ENCODE data around the gene JAML.

JAML gene

GRCh38 chr11:118170231-118170630, 54.6 kb downstream of the JAML start:
- no peak for DNase-seq (ENCODE audit: insufficient read length, low spot score)
- no peak for FAIRE-seq

GRCh38 chr11:118169300-118170140, 55.3 kb downstream of the JAML start:
- no peak for FAIRE-seq

GRCh38 chr11:118168751-118169150, 56.1 kb downstream of the JAML start:
- FAIRE-seq (no peak), DNase-seq (ENCODE audit: insufficient read length, low spot score) (no peak)

More at GRCh38 chr11:118169300-118170140, 55.3 kb downstream of the JAML start:
- no peak for DNase-seq (ENCODE audit: insufficient read length, low spot score)

- DNase-seq (ENCODE audit: insufficient read length, low spot score) (no peak), FAIRE-seq (no peak)
These were observed 56.5 kb downstream of the JAML start for GRCh38 chr11:118168316-118168715.

- FAIRE-seq (no peak), DNase-seq (ENCODE audit: insufficient read length, low spot score) (no peak)
These were observed 56.9 kb downstream of the JAML start for GRCh38 chr11:118167906-118168305.

- FAIRE-seq: no peak
These were observed 57.6 kb downstream of the JAML start for GRCh38 chr11:118167253-118167652.

GRCh38 chr11:118166641-118167040, 58.2 kb downstream of the JAML start:
- no peak for DNase-seq (ENCODE audit: insufficient read length, low spot score)
- FAIRE-seq: no peak

More at GRCh38 chr11:118167253-118167652, 57.6 kb downstream of the JAML start:
- no peak for DNase-seq (ENCODE audit: insufficient read length, low spot score)

- no peak for DNase-seq (ENCODE audit: insufficient read length, low spot score)
These were observed 59.9 kb downstream of the JAML start for GRCh38 chr11:118164885-118165284.

GRCh38 chr11:118163494-118163893, 61.3 kb downstream of the JAML start:
- DNase-seq (ENCODE audit: insufficient read length, low spot score): no peak
- FAIRE-seq: no peak

More at GRCh38 chr11:118164885-118165284, 59.9 kb downstream of the JAML start:
- no peak for FAIRE-seq

GRCh38 chr11:118162846-118163245, 62.0 kb downstream of the JAML start:
- FAIRE-seq (no peak), DNase-seq (ENCODE audit: insufficient read length, low spot score) (no peak)

- FAIRE-seq: no peak
- DNase-seq (ENCODE audit: insufficient read length, low spot score): no peak
These were observed 63.0 kb downstream of the JAML start for GRCh38 chr11:118161786-118162185.

GRCh38 chr11:118157186-118157895, 67.5 kb downstream of the JAML start:
- no peak for DNase-seq (ENCODE audit: insufficient read length, low spot score)
- no peak for FAIRE-seq

- DNase-seq (ENCODE audit: insufficient read length, low spot score) (no peak), FAIRE-seq (no peak)
These were observed 68.2 kb downstream of the JAML start for GRCh38 chr11:118156531-118157185.

GRCh38 chr11:118155776-118156530, 68.9 kb downstream of the JAML start:
- no peak for DNase-seq (ENCODE audit: insufficient read length, low spot score)
- no peak for FAIRE-seq

GRCh38 chr11:118154641-118155040, 70.2 kb downstream of the JAML start:
- no peak for DNase-seq (ENCODE audit: insufficient read length, low spot score)
- FAIRE-seq: no peak

- DNase-seq (ENCODE audit: insufficient read length, low spot score) (no peak), FAIRE-seq (no peak)
These were observed 70.8 kb downstream of the JAML start for GRCh38 chr11:118153976-118154375.

GRCh38 chr11:118153516-118153915, 71.3 kb downstream of the JAML start:
- no peak for FAIRE-seq
- no peak for DNase-seq (ENCODE audit: insufficient read length, low spot score)

- FAIRE-seq (no peak), DNase-seq (ENCODE audit: insufficient read length, low spot score) (no peak)
These were observed 72.0 kb downstream of the JAML start, which contains the start of gene SCN4B for GRCh38 chr11:118152552-118153471. SCN4B (minus strand) TSS chr11:118152823; CDS start chr11:118152673, 150 bp downstream.

GRCh38 chr11:118152020-118152551, 72.7 kb downstream of the JAML start:
- DNase-seq (ENCODE audit: insufficient read length, low spot score): no peak
- no peak for FAIRE-seq
